Breast epithelium (tissue), 4 donors: ENCODE results near the gene PRKAR1B. TPM values are rescaled to one million over a fixed set of nuclear protein-coding genes. Genes with fewer than 3 reads are reported as not detected.

Experiments
- DNase-seq, 2 donors: peaks; one replicate each; pipeline ENCODE4 v3.0.0-alpha.2; 2019; ENCODE audit warnings: low spot score in 2 of 2
- H3K27ac ChIP-seq, 2 donors: fragments of 200-600 bp; sonication (generic) in 1 of 2; one replicate each; pipeline ENCODE4 v1.5.1; 2016 to 2019; ENCODE audit warnings: mild to moderate bottlenecking in 1 of 2
- H3K27me3 ChIP-seq, 2 donors: fragments of 200-600 bp; sonication (generic) in 1 of 2; one replicate each; pipeline versions ENCODE4 v1.5.1 to v1.6.0; 2017 to 2019; ENCODE audit warnings: control low read depth in 1 of 2, mild to moderate bottlenecking in 1 of 2
- H3K36me3 ChIP-seq: fragments of 200-600 bp; one replicate; pipeline ENCODE4 v1.5.1; 2019
- H3K4me1 ChIP-seq, 2 donors: fragments of 200-600 bp; sonication (generic); one replicate each; pipeline ENCODE4 v1.5.1; 2016 to 2019; ENCODE audit warnings: control low read depth in 1 of 2
- H3K4me3 ChIP-seq, 3 donors: fragments of 200-600 bp; sonication (generic); 1 replicate in 2 of 3; 2 replicates in 1 of 3; pipeline ENCODE4 v1.5.1; 2016 to 2019; ENCODE audit warnings: mild to moderate bottlenecking in 3 of 3, moderate library complexity in 2 of 3
- H3K9me3 ChIP-seq, 2 donors: fragments of 200-600 bp; sonication (generic) in 1 of 2; one replicate each; pipeline ENCODE4 v1.5.1; 2016 to 2019; ENCODE audit warnings: control low read depth in 1 of 2
- POLR2A ChIP-seq: fragments of 450-650 bp; IDR thresholded peaks from one replicate; pipeline ENCODE4 v1.6.1; 2016; ENCODE audit warnings: antibody characterized with exemption, mild to moderate bottlenecking, moderate library complexity
- POLR2AphosphoS5 ChIP-seq, 3 donors: sonication (generic); formaldehyde crosslinking; IDR thresholded peaks; one replicate each; pipeline ENCODE4 v1.6.1; 2017; ENCODE audit warnings: antibody characterized with exemption in 3 of 3
- intact Hi-C: fragments of 100-400 bp; cut with DNase I; formaldehyde crosslinking; loops from one replicate; pipeline ENCODE4 v1.15.1; 2023; ENCODE audit warnings: low total_unique reads
- total RNA-seq, 3 donors: library from RNA; depleted of rRNA; stranded (reverse); fragments of >200 nt; gene quantifications; one replicate each; pipeline ENCODE4 v1.1.0, GENCODE V29; 2016
- TF ChIP-seq, protein P1 (sequence below), 3 donors: fragments of 450-650 bp; IDR thresholded peaks; one replicate each; pipeline ENCODE4 v1.5.1; 2016 to 2017; ENCODE audit warnings: antibody characterized with exemption in 3 of 3, mild to moderate bottlenecking in 3 of 3, moderate library complexity in 3 of 3

The PRKAR1B gene
- total RNA-seq, 3 donors from 2014 or later = 3.7 to 10.5 (median 7.9) TPM

DNA sequence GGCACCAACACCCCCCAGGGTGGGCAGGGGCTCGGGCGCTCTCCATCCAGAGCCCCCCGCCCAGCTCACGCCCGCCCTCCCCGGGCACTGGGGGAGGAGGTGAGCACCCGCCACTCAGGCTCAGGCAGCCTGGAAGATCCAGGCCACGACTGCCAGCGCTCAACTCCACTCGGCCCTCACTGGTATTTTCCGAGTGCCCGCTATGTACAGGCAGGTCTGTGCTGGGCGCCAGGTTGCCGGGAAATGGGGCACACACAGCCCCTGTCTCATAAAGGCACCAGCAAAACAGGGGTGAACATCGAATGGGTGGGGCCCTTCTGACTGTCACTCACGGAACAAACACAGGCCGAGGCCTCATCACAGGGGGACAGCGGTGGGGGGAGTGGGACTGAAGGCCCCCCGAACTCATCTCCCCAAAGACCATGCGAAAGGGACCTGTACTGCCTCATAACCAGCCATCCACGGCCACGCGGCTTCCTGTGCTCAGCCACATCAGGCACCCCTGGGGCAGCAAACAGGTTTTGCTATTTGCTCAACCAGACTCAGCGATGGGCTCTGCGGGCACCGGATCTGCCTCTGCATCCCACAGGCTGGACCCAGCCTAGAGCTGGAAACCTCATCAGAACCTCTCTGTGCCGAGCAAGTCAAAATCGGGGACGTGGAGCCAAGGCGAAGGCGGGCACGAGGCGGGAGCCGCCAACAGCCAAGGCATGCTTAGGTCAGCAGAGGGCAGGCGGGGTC, 99.2 kb downstream of the PRKAR1B start:
- Histone ChIP-seq H3K9me3 (peaks cover 6 to 15% of the 10 kb centered on the region in 2 donors), H3K4me1 (no peaks in the 10 kb centered on the region), H3K27me3 (no peaks in the 10 kb centered on the region), H3K36me3 (no peaks in the 10 kb centered on the region), H3K27ac (no peak overlapping the region), H3K4me3 (no peak overlapping the region)
- TF ChIP-seq POLR2A (no peak), POLR2AphosphoS5 (IDR thresholded peaks at IDR 0.05) (no peak)
- TF ChIP-seq, protein P1, sequence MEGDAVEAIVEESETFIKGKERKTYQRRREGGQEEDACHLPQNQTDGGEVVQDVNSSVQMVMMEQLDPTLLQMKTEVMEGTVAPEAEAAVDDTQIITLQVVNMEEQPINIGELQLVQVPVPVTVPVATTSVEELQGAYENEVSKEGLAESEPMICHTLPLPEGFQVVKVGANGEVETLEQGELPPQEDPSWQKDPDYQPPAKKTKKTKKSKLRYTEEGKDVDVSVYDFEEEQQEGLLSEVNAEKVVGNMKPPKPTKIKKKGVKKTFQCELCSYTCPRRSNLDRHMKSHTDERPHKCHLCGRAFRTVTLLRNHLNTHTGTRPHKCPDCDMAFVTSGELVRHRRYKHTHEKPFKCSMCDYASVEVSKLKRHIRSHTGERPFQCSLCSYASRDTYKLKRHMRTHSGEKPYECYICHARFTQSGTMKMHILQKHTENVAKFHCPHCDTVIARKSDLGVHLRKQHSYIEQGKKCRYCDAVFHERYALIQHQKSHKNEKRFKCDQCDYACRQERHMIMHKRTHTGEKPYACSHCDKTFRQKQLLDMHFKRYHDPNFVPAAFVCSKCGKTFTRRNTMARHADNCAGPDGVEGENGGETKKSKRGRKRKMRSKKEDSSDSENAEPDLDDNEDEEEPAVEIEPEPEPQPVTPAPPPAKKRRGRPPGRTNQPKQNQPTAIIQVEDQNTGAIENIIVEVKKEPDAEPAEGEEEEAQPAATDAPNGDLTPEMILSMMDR (IDR thresholded peaks at IDR 0.05) = no peak
- intact Hi-C loops = no loop called here
- no peak for DNase-seq

DNA sequence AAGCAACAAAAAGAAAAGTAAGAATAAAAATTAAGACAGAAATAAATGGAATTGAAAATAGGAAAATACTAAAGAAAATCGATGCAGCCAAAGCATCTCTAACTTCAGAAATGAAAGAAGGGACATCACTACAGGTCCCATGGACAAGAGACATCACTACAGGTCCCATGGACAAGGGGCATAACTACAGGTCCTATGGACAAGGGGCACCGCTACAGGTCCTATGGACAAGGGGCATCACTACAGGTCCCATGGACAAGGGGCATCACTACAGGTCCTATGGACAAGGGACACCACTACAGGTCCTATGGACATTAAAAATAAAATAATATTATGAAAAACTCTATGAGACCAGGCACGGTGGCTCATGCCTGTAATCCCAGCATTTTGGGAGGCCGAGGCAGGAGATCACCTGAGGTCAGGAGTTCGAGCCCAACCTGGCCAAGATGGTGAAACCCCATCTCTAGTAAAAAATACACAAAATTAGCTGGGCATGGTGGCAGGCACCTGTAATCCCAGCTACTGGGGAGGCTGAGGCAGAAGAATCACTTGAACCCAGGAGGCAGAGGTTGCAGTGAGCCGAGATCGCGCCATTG, 101.6 kb downstream of the PRKAR1B start:
- no peak for TF ChIP-seq POLR2AphosphoS5 (IDR thresholded peaks at IDR 0.05)
- TF ChIP-seq, protein P1 (IDR thresholded peaks at IDR 0.05) = no peak
- TF ChIP-seq POLR2A = no peak
- DNase-seq = no peak
- no peaks in the 10 kb centered on the region for H3K36me3 ChIP-seq
- no peaks in the 10 kb centered on the region for H3K4me1 ChIP-seq
- no peak overlapping the region for H3K4me3 ChIP-seq
- intact Hi-C loops = no loop called here
- H3K9me3 ChIP-seq = peaks cover 17 to 25% of the 10 kb centered on the region in 2 donors
- H3K27me3 ChIP-seq = no peaks in the 10 kb centered on the region
- H3K27ac ChIP-seq = no peak overlapping the region

DNA sequence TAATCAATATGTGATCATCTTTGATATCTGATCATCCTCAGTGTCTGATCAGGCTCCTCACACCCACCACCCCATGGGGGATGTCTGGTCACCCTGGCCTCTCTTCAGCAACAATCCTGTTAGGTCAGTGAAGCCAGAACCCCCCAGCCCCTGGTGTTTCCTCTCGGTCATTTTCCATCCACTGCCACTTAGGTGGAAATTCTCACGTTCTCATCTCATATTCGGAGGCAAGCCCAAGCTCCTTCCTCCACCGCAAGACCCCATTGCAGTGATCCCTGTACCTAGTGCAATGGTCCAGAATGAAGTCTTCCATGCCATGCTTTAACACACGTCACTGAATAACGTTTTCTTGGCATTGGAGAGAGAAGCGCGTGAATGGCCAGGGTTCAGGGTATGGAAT, 103.6 kb downstream of the PRKAR1B start:
- Histone ChIP-seq H3K27me3 (no peaks in the 10 kb centered on the region), H3K9me3 (peaks cover 17 to 29% of the 10 kb centered on the region in 2 donors), H3K36me3 (no peaks in the 10 kb centered on the region), H3K27ac (no peak overlapping the region), H3K4me1 (no peaks in the 10 kb centered on the region), H3K4me3 (no peak overlapping the region)
- TF ChIP-seq, protein P1 (IDR thresholded peaks at IDR 0.05) = no peak
- no peak for TF ChIP-seq POLR2A
- TF ChIP-seq POLR2AphosphoS5 (IDR thresholded peaks at IDR 0.05) = no peak
- intact Hi-C loops = no loop called here
- no peak for DNase-seq

DNA sequence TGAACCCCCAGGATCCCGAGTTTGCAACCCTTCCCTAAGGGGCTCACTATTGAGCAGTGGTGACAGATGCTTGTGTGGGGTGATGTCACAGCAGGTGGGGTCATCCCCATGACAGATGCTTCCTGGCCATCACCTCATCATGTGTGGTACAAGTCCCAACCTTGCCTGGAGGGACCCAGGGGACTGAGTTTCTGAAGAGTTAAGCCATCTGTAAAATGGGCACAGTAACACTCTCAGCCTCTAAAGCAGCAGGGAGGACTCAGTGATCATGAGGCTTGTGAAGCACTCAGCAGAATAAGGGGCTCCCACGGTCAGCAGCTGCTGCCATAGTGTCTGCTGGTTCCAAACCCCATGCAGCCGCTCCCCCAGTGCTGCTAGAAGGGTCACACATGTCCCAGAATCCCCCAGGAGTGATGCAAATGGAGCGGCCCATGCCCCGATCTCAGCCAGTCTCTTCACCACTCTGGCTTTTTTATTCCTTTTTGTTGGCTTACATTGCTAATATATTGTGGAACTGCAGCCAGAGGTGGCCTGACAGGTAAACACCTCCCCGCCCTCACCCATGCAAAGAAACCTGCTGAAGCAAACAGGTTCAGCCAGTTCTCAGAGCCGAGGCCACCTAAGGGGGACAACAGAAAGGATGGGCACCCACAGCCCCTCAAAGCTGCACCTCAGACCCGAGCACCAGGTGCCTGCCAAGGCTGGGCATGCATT, 105.4 kb downstream of the PRKAR1B start:
- TF ChIP-seq POLR2AphosphoS5 (IDR thresholded peaks at IDR 0.05) = no peak
- TF ChIP-seq, protein P1 (IDR thresholded peaks at IDR 0.05) = no peak
- TF ChIP-seq POLR2A = no peak
- intact Hi-C loops = no loop called here
- no peak overlapping the region for H3K27ac ChIP-seq

DNA sequence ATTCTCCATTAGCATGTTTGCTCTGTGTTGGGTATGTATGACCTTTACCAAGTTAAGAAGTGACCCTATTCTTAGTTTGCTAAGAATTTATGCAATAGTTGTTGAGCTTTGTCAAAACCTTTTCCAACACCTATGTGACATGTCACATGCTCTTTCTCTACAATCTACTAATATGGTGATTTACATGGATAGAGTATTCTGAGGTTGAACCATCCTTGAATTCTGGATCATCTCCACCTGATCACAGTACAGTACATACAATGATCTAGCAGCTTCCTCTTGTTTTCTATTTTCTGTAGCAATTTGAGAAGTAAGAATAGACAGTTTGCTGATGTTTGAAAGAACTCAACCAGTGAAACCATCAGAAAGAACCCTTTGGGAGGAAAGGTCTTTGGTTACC, 106.2 kb downstream of the PRKAR1B start:
- DNase-seq = no peak
- no peaks in the 10 kb centered on the region for H3K36me3 ChIP-seq
- peaks cover 17 to 22% of the 10 kb centered on the region in 2 donors for H3K9me3 ChIP-seq
- H3K27me3 ChIP-seq = no peaks in the 10 kb centered on the region
- no peak overlapping the region for H3K4me3 ChIP-seq
- no peak overlapping the region for H3K27ac ChIP-seq
- intact Hi-C loops = no loop called here
- TF ChIP-seq, protein P1 (IDR thresholded peaks at IDR 0.05) = no peak
- TF ChIP-seq POLR2AphosphoS5 (IDR thresholded peaks at IDR 0.05) (no peak), POLR2A (no peak)
- H3K4me1 ChIP-seq = no peaks in the 10 kb centered on the region

More for the DNA sequence above, 105.4 kb downstream of the PRKAR1B start:
- H3K4me1 ChIP-seq = no peaks in the 10 kb centered on the region
- no peaks in the 10 kb centered on the region for H3K36me3 ChIP-seq
- no peaks in the 10 kb centered on the region for H3K27me3 ChIP-seq
- no peak for DNase-seq
- H3K4me3 ChIP-seq = no peak overlapping the region
- peaks cover 17 to 29% of the 10 kb centered on the region in 2 donors for H3K9me3 ChIP-seq
